ENCODE results near the gene GJD2.

- no peak for TF ChIP-seq EZH2phosphoT487 (conservative IDR thresholded peaks at IDR 0.05; ENCODE audit: low read length)
- no peak for TF ChIP-seq CTCF (IDR thresholded peaks at IDR 0.05; ENCODE audit: insufficient read depth, low read length, poor library complexity, severe bottlenecking)
These were observed 38.3 kb upstream of the GJD2 start for GRCh38 chr15:34793071-34793470.
